HEK293 (cell line): ENCODE results near the gene CDH23.
A peak's percentile ranks its signal among the peaks of the same experiment; 100 is the strongest.

ENCODE experiments used
- CTCF ChIA-PET: fragments of 350-600 bp; formaldehyde crosslinking; extraction: SDS; loops from one replicate; lab custom pipeline; 2021; ENCODE audit warnings: antibody characterized with exemption; lab: Yijun Ruan, JAX
- POLR2A ChIA-PET: fragments of 300-600 bp; formaldehyde crosslinking; extraction: SDS; loops from one replicate; lab custom pipeline; 2020; ENCODE audit warnings: antibody characterized with exemption, inconsistent platforms; lab: Yijun Ruan, JAX
- H3K27ac ChIP-seq: fragments of 200-500 bp; sonication (Bioruptor generic); 2 replicates; pipeline ENCODE4 v1.5.1; 2014; ENCODE audit warnings: low read depth, low read length, control low read depth, inconsistent platforms; ENCODE audit errors: extremely low read depth
- H3K36me3 ChIP-seq, 2 experiments: fragments of 200-500 bp in 1 of 2; sonication (Bioruptor generic) in 1 of 2; 1 replicate in 1 of 2; 2 replicates in 1 of 2; pipeline ENCODE4 v1.5.1; 2014 to 2017; ENCODE audit warnings: inconsistent platforms in 2 of 2, low read length in 2 of 2; ENCODE audit not compliant: control insufficient read depth in 2 of 2, insufficient read depth in 1 of 2
- H3K4me1 ChIP-seq: fragments of 200-500 bp; sonication (Bioruptor generic); 2 replicates; pipeline ENCODE4 v1.5.1; 2014; ENCODE audit warnings: mild to moderate bottlenecking, low read length, inconsistent platforms; ENCODE audit not compliant: control insufficient read depth, insufficient read depth
- H3K4me3 ChIP-seq: 2 replicates; pipeline ENCODE4 v1.5.1; 2011; ENCODE audit warnings: low read depth, mild to moderate bottlenecking, control low read depth, low read length, moderate library complexity
- H3K9me3 ChIP-seq: fragments of 200-500 bp; sonication (Bioruptor generic); 2 replicates; pipeline ENCODE4 v1.5.1; 2014; ENCODE audit warnings: low read depth, low read length, inconsistent platforms; ENCODE audit not compliant: control insufficient read depth, insufficient read depth
- PRDM1 ChIP-seq: fragments of 450-650 bp; formaldehyde crosslinking; IDR thresholded peaks from 2 replicates; pipeline ENCODE4; 2016; ENCODE audit warnings: missing biosample characterization, missing genetic modification characterization
- REPIN1 ChIP-seq: fragments of 450-650 bp; formaldehyde crosslinking; IDR thresholded peaks from 2 replicates; pipeline ENCODE4 v1.5.1; 2017; ENCODE audit warnings: missing biosample characterization, missing genetic modification characterization, low read depth
- SP2 ChIP-seq: fragments of 450-650 bp; formaldehyde crosslinking; IDR thresholded peaks from 2 replicates; pipeline ENCODE4 v1.5.1; 2016; ENCODE audit warnings: missing biosample characterization, missing genetic modification characterization
- ZBTB7A ChIP-seq: fragments of 450-650 bp; formaldehyde crosslinking; IDR thresholded peaks from 2 replicates; pipeline ENCODE4 v1.5.1; 2016; ENCODE audit warnings: low read depth, missing biosample characterization, missing genetic modification characterization
- ZFP69B ChIP-seq: fragments of 450-650 bp; formaldehyde crosslinking; IDR thresholded peaks from 2 replicates; pipeline ENCODE4 v1.5.1; 2016; ENCODE audit warnings: missing biosample characterization, missing genetic modification characterization
- ZNF335 ChIP-seq: fragments of 450-650 bp; formaldehyde crosslinking; conservative IDR thresholded peaks from 2 replicates; pipeline ENCODE4 v1.5.1; 2016; ENCODE audit warnings: missing biosample characterization, missing genetic modification characterization
- ZNF366 ChIP-seq: fragments of 450-650 bp; formaldehyde crosslinking; conservative IDR thresholded peaks from 2 replicates; pipeline ENCODE4 v1.5.1; 2016; ENCODE audit warnings: missing biosample characterization, missing genetic modification characterization
- ZNF48 ChIP-seq: fragments of 450-650 bp; formaldehyde crosslinking; IDR thresholded peaks from 2 replicates; pipeline ENCODE4 v1.5.1; 2016; ENCODE audit warnings: missing biosample characterization, missing genetic modification characterization
- ZNF514 ChIP-seq: fragments of 450-650 bp; formaldehyde crosslinking; IDR thresholded peaks from 2 replicates; pipeline ENCODE4 v1.5.1; 2016; ENCODE audit warnings: missing biosample characterization, missing genetic modification characterization
- ZNF544 ChIP-seq: fragments of 450-650 bp; formaldehyde crosslinking; IDR thresholded peaks from 2 replicates; pipeline ENCODE4 v1.5.0; 2017; ENCODE audit warnings: missing biosample characterization, missing genetic modification characterization
- ZNF626 ChIP-seq: fragments of 450-650 bp; sonication (Bioruptor Pico); formaldehyde crosslinking; IDR thresholded peaks from 2 replicates; pipeline ENCODE4 v1.5.1; 2018; ENCODE audit warnings: missing biosample characterization, missing genetic modification characterization, inconsistent platforms
- TF ChIP-seq, protein P1 (sequence below): fragments of 450-650 bp; formaldehyde crosslinking; IDR thresholded peaks from 2 replicates; pipeline ENCODE4 v1.5.1; 2016; ENCODE audit warnings: missing biosample characterization, missing genetic modification characterization
- TF ChIP-seq, protein P2 (sequence below): sonication (generic); formaldehyde crosslinking; IDR thresholded peaks from 2 replicates; pipeline ENCODE4 v1.8.1; 2022; ENCODE audit warnings: mild to moderate bottlenecking, moderate library complexity, missing genetic modification reagents
- TF ChIP-seq, protein P3 (sequence below): fragments of 450-650 bp; formaldehyde crosslinking; IDR thresholded peaks from 2 replicates; pipeline ENCODE4 v1.5.1; 2016; ENCODE audit warnings: missing biosample characterization, missing genetic modification characterization

CDH23 gene

DNA sequence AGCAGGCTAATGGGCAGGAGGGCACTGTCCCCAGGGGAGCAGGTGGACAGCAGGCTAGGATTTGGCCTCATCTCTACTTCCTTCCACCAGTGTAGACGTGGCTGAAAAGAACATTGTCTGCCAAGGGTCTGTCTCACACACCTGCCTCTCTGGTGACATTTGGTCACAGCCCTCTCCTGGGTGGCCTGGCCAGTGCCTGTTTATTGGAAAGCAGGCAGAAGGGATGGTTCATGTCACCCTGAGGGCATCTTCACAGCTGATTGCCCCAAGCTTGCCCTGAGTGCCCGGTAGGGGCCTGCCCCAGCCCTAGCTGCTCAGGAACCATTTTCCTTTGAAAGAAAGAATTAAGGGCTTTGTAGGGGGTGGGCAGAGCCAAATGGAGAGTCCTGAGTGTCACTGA lies 184.2 kb downstream of the CDH23 start:
- ChIA-PET CTCF (no interaction called here), POLR2A (no interaction called here)
- Histone ChIP-seq H3K36me3 (no peaks in the 10 kb centered on the region), H3K4me3 (no peak overlapping the region), H3K9me3 (no peaks in the 10 kb centered on the region), H3K27ac (no peak overlapping the region), H3K4me1 (no peaks in the 10 kb centered on the region)
- TF ChIP-seq ZNF366 (tag by site-specific recombination) (no peak), SP2 (tag by site-specific recombination) (no peak)

DNA sequence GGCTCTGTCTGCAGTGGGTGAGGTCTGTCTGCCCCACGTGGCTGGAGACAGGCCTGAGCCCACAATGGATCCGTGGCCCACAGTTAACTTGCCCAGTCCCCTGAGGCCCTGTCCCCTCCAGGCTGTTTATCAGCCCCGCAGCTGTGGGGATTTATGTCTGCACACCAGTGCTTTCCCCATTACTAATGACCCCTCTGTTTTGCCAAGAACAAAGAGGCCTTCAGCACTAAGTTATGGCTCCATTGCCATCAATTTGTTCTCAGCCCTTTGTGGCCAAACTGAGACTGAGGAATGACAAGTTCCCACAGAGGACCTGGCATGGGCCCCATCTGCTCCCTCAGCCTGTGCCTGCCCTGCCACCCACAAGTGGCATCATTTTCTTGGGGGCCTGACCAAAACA lies 184.7 kb downstream of the CDH23 start:
- ChIA-PET POLR2A (no interaction called here), CTCF (no interaction called here)
- no peak for TF ChIP-seq ZNF335 (tag by site-specific recombination)
- TF ChIP-seq PRDM1 (tag by site-specific recombination), result no peak
- TF ChIP-seq REPIN1, result no peak
- TF ChIP-seq, protein P1, sequence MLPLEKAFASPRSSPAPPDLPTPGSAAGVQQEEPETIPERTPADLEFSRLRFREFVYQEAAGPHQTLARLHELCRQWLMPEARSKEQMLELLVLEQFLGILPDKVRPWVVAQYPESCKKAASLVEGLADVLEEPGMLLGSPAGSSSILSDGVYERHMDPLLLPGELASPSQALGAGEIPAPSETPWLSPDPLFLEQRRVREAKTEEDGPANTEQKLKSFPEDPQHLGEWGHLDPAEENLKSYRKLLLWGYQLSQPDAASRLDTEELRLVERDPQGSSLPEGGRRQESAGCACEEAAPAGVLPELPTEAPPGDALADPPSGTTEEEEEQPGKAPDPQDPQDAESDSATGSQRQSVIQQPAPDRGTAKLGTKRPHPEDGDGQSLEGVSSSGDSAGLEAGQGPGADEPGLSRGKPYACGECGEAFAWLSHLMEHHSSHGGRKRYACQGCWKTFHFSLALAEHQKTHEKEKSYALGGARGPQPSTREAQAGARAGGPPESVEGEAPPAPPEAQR, result no peak
- no peak for TF ChIP-seq ZFP69B (tag by site-specific recombination)
- no peak for TF ChIP-seq ZBTB7A (tag by site-specific recombination)
- no peak for TF ChIP-seq ZNF514 (tag by site-specific recombination)
- TF ChIP-seq, protein P2, sequence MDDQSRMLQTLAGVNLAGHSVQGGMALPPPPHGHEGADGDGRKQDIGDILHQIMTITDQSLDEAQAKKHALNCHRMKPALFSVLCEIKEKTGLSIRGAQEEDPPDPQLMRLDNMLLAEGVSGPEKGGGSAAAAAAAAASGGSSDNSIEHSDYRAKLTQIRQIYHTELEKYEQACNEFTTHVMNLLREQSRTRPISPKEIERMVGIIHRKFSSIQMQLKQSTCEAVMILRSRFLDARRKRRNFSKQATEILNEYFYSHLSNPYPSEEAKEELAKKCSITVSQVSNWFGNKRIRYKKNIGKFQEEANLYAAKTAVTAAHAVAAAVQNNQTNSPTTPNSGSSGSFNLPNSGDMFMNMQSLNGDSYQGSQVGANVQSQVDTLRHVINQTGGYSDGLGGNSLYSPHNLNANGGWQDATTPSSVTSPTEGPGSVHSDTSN (CRISPR knock-in tag), result no peak
- TF ChIP-seq ZNF626 (tag by site-specific recombination), result no peak
- H3K9me3 ChIP-seq, result no peaks in the 10 kb centered on the region
- H3K36me3 ChIP-seq, result no peaks in the 10 kb centered on the region
- no peaks in the 10 kb centered on the region for H3K4me1 ChIP-seq
- no peak overlapping the region for H3K4me3 ChIP-seq
- H3K27ac ChIP-seq, result no peak overlapping the region

DNA sequence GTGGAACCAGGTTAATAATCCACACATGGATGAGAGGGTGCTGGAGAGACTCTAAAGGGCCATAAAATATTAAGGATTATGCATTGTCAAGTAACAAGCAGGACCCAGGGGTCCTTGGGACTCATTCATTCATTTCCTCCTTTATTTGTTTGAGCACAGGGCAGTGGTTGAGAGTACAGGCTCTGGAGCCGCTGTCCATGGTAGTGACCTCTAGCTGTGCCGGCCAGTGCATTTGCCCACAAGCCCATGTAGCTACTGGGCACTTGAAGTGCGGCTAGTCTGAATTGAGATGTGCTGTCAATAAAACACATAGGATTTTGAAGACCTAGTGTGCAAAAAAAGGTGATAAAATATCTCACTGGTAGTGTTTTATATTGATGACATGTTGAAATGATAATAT lies 185.3 kb downstream of the CDH23 start:
- no peaks in the 10 kb centered on the region for H3K36me3 ChIP-seq
- POLR2A ChIA-PET, result no interaction called here
- no peak for TF ChIP-seq ZNF544 (tag by site-specific recombination)
- no peak for TF ChIP-seq ZNF48 (tag by site-specific recombination)
- TF ChIP-seq, protein P3, sequence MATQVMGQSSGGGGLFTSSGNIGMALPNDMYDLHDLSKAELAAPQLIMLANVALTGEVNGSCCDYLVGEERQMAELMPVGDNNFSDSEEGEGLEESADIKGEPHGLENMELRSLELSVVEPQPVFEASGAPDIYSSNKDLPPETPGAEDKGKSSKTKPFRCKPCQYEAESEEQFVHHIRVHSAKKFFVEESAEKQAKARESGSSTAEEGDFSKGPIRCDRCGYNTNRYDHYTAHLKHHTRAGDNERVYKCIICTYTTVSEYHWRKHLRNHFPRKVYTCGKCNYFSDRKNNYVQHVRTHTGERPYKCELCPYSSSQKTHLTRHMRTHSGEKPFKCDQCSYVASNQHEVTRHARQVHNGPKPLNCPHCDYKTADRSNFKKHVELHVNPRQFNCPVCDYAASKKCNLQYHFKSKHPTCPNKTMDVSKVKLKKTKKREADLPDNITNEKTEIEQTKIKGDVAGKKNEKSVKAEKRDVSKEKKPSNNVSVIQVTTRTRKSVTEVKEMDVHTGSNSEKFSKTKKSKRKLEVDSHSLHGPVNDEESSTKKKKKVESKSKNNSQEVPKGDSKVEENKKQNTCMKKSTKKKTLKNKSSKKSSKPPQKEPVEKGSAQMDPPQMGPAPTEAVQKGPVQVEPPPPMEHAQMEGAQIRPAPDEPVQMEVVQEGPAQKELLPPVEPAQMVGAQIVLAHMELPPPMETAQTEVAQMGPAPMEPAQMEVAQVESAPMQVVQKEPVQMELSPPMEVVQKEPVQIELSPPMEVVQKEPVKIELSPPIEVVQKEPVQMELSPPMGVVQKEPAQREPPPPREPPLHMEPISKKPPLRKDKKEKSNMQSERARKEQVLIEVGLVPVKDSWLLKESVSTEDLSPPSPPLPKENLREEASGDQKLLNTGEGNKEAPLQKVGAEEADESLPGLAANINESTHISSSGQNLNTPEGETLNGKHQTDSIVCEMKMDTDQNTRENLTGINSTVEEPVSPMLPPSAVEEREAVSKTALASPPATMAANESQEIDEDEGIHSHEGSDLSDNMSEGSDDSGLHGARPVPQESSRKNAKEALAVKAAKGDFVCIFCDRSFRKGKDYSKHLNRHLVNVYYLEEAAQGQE (tag by site-specific recombination), result peak; percentile 98
- TF ChIP-seq, all 188 proteins: peak for 1
- H3K27ac ChIP-seq, result no peak overlapping the region
- CTCF ChIA-PET, result interaction anchor here (0.5 to 1.7 kb wide), 3 partner anchors 12 to 28 kb away, joined by 4 to 8 read pairs (median 6); no protein-coding TSS in a partner anchor
- no peak overlapping the region for H3K4me3 ChIP-seq
- H3K9me3 ChIP-seq, result no peaks in the 10 kb centered on the region
- no peaks in the 10 kb centered on the region for H3K4me1 ChIP-seq
